Adrenal gland (tissue), 12 donors: ENCODE measurements around the gene MNX1. TPM values are rescaled to one million over a fixed set of nuclear protein-coding genes. Genes with fewer than 3 reads are reported as not detected.

Source experiments
- DNase-seq, 7 donors: peaks; one replicate each; pipeline ENCODE4 v3.0.0-alpha.2; 2019 to 2020
- H3K27ac ChIP-seq, 5 donors: fragments of 200-600 bp; sonication (generic) in 4 of 5; 1 replicate in 3 of 5; 2 replicates in 2 of 5; pipeline versions ENCODE4 v1.5.1 to v1.8.0; 2016 to 2020; ENCODE audit warnings: mild to moderate bottlenecking in 1 of 5
- H3K27me3 ChIP-seq: fragments of 200-600 bp; 2 replicates; pipeline ENCODE4 v1.8.0; 2021
- H3K36me3 ChIP-seq, 2 donors: fragments of 200-600 bp; replicated peaks in 1 of 2; 1 replicate in 1 of 2; 2 replicates in 1 of 2; pipeline versions ENCODE4 v1.5.1 to v1.8.0; 2018 to 2022
- H3K4me1 ChIP-seq, 2 donors: fragments of 200-600 bp; replicated peaks in 1 of 2; 1 replicate in 1 of 2; 2 replicates in 1 of 2; pipeline versions ENCODE4 v1.5.1 to v1.8.0; 2018 to 2021
- H3K4me3 ChIP-seq, 4 donors: fragments of 200-600 bp; sonication (generic) in 3 of 4; one replicate each; pipeline ENCODE4 v1.5.1; 2016 to 2018
- H3K9me3 ChIP-seq, 3 donors: fragments of 200-600 bp; sonication (generic) in 1 of 3; replicated peaks in 1 of 3; 1 replicate in 2 of 3; 2 replicates in 1 of 3; pipeline versions ENCODE4 v1.5.1 to v1.8.0; 2016 to 2021
- CTCF ChIP-seq, 6 experiments: fragments of 450-650 bp in 4 of 6; fragments of 200-600 bp in 2 of 6; sonication (generic) in 1 of 6; IDR thresholded peaks; 1 replicate in 5 of 6; 2 replicates in 1 of 6; pipeline versions ENCODE4 v1.5.1 to v1.8.0; 2016 to 2021; ENCODE audit warnings: antibody characterized with exemption in 6 of 6, mild to moderate bottlenecking in 2 of 6, moderate library complexity in 1 of 6
- POLR2A ChIP-seq, 2 donors: fragments of 450-650 bp; IDR thresholded peaks; one replicate each; pipeline ENCODE4 v1.6.1; 2017; ENCODE audit warnings: antibody characterized with exemption in 2 of 2, mild to moderate bottlenecking in 2 of 2, moderate library complexity in 1 of 2
- WGBS, 4 donors: extraction: QIAGEN DNeasy Blood & Tissue Kit in 2 of 4; methylation state at CpG; one replicate each; pipeline versions ENCODE4 v1.1.5 to v1.1.7; 2013 to 2017; 5-methylcytosine and 5-hydroxymethylcytosine counted together
- intact Hi-C, 2 donors: fragments of 100-400 bp; cut with DNase I; formaldehyde crosslinking; loops; one replicate each; pipeline versions ENCODE4 v1.14.1 to v1.15.0; 2022 to 2023
- polyA plus RNA-seq, 3 donors: library from polyadenylated mRNA; stranded (reverse); fragments of 200-250 nt in 2 of 3; fragments of 350-450 nt in 1 of 3; fragmentation: Illumina TruSeq in 1 of 3; extraction: RNeasy Lipid Tissue Mini Kit (QIAGEN cat#74804) in 1 of 3; gene quantifications; one replicate each; pipeline ENCODE4 v1.2.3, GENCODE V29; 2013 to 2014
- total RNA-seq, 9 donors: library from RNA; depleted of rRNA in 4 of 9; stranded (reverse); fragments of >200 nt in 4 of 9; fragments of 120-200 nt in 1 of 9; fragmentation: NEBNext Ultra II Directional in 1 of 9; extraction: Animal tissue kit (Norgen Biotek cat#: 25700) in 1 of 9; gene quantifications; one replicate each; pipeline versions ENCODE4 v1.1.0 to v1.2.4, GENCODE V29; 2013 to 2023
- donor health status: healthy with polysubstance abuse.
- donor health status: Bipolar disorder and iron deficiency.
- donor health status: DM: yes; HTN: yes; CAD: no.
- donor health status: DM: no; HTN: no; CAD: no.
- donor health status: DM: no; HTN: no; CAD: no.
- donor health status: DM: yes; HTN: yes; CAD: no.

The MNX1 gene
- total and polyA plus RNA-seq, 12 donors, result 0.11 TPM; not detected in 10

GRCh38 chr7:156956727-156957126 lies 53.7 kb downstream of the MNX1 start:
- TF ChIP-seq CTCF (IDR thresholded peaks at IDR 0.05), result no peak
- TF ChIP-seq POLR2A (IDR thresholded peaks at IDR 0.05), result no peak
- Histone ChIP-seq H3K4me1 (peaks cover 0 to 5% of the 10 kb centered on the region in 2 donors), H3K36me3 (peaks cover 0 to 82% of the 10 kb centered on the region in 2 donors), H3K4me3 (no peak overlapping the region), H3K27me3 (no peaks in the 10 kb centered on the region), H3K9me3 (no peaks in the 10 kb centered on the region), H3K27ac (no peak overlapping the region)
- 90 to 100% (median 97%) methylated on average over 2 of the region's 2 CpGs for WGBS, 4 donors
- intact Hi-C loops, result loop anchor here in 1 of 2 donors (10.0 kb wide), 1 partner anchor 178 kb away; the partner anchor contains the start of gene UBE3C
- no peak for DNase-seq

GRCh38 chr7:156954941-156955340 lies 55.5 kb downstream of the MNX1 start:
- Histone ChIP-seq H3K36me3 (peaks cover 0 to 68% of the 10 kb centered on the region in 2 donors), H3K27ac (no peak overlapping the region), H3K4me1 (peaks cover 11 to 18% of the 10 kb centered on the region in 2 donors), H3K27me3 (no peaks in the 10 kb centered on the region), H3K4me3 (no peak overlapping the region), H3K9me3 (no peaks in the 10 kb centered on the region)
- intact Hi-C loops, result loop anchor here in 1 of 2 donors (10.0 kb wide), 1 partner anchor 180 kb away; the partner anchor contains the start of gene UBE3C
- TF ChIP-seq CTCF (IDR thresholded peaks at IDR 0.05) (no peak), POLR2A (IDR thresholded peaks at IDR 0.05) (no peak)
- 85 to 92% (median 89%) methylated on average over 2 of the region's 2 CpGs for WGBS, 4 donors
- DNase-seq, result no peak

Other genes starting within 250 kb of the MNX1 start
- 100 to 1,000 TPM in 7 of 9 donors, 10 to 100 TPM in 2; 86.7 to 341 (median 147) TPM for gene LMBR1, start 117.5 kb downstream of the MNX1 start, total RNA-seq
- 10 to 100 TPM; 16.9 to 69.6 (median 21.0) TPM for gene LMBR1, start 117.5 kb downstream of the MNX1 start, polyA plus RNA-seq
- gene NOM1, start 61.0 kb downstream of the MNX1 start, total RNA-seq, result 10 to 100 TPM in 7 of 9 donors, 1 to 10 TPM in 2; 5.6 to 19.8 (median 16.1) TPM
- 10 to 100 TPM in 2 of 3 donors, 1 to 10 TPM in 1; 7.7 to 13.9 (median 12.0) TPM for gene NOM1, start 61.0 kb downstream of the MNX1 start, polyA plus RNA-seq
- gene UBE3C, start 128.3 kb upstream of the MNX1 start, total RNA-seq, result 10 to 100 TPM; 31.5 to 58.1 (median 46.5) TPM
- 10 to 100 TPM; 11.7 to 52.1 (median 13.0) TPM for gene UBE3C, start 128.3 kb upstream of the MNX1 start, polyA plus RNA-seq